IPS DF 19.7 (cell line): ENCODE data around the gene FAXDC2.

ENCODE experiments used
- DNase-seq: peaks from one replicate; pipeline ENCODE4 v3.0.0-alpha.2; 2013; ENCODE audit warnings: low read depth, low spot score

The FAXDC2 gene, protein sequence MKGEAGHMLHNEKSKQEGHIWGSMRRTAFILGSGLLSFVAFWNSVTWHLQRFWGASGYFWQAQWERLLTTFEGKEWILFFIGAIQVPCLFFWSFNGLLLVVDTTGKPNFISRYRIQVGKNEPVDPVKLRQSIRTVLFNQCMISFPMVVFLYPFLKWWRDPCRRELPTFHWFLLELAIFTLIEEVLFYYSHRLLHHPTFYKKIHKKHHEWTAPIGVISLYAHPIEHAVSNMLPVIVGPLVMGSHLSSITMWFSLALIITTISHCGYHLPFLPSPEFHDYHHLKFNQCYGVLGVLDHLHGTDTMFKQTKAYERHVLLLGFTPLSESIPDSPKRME

GRCh38 chr5:154850255-154851062 is at the start of gene FAXDC2:
Gene FAXDC2 (minus strand): TSS chr5:154850603. CDS start chr5:154838178, 12,425 bp downstream.
- peak; percentile 69 for DNase-seq

GRCh38 chr5:154900066-154900465 is 49.7 kb upstream of the FAXDC2 start:
- DNase-seq: no peak

DNA sequence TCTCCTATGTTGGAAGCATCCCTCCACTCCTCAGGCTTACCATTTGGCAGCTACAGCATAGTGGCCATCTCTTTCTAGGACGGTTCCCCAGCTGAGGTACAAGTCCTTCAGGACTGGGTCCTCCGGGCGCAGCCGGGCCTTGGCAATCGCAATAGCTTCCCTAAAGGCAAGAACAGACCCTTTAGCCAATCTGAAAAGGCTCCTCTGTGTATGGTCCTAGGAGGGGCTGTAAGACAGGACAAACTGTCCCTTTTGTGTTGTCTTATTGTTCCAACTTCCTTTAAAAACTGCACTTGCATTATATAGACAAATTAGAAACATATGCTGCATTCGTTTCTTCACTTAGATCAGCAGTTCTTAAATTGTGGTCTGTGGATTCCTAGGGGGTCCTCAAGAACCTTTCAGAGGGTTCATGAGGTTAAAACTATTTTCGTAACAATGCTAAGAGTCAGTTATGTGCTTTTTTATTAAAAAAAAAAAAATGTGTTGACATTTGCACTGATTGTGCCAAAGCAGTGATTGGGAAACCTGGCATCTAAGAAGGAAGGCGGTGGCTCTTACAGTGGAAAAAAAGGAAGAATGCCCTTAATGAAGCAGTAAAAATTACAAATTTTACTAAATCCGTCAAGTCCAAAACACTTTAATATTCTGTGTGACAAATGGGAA is 48.9 kb upstream of the FAXDC2 start:
- DNase-seq: no peak

- no peak for DNase-seq
These were observed 47.8 kb upstream of the FAXDC2 start for GRCh38 chr5:154898210-154898609.

- DNase-seq: no peak
These were observed 46.3 kb upstream of the FAXDC2 start for GRCh38 chr5:154896562-154897165.

GRCh38 chr5:154895606-154896561 is 45.5 kb upstream of the FAXDC2 start:
- no peak for DNase-seq

- no peak for DNase-seq
These were observed 43.0 kb upstream of the FAXDC2 start for GRCh38 chr5:154893381-154893780.

- DNase-seq: no peak
These were observed 42.0 kb upstream of the FAXDC2 start for GRCh38 chr5:154892369-154892771.

DNA sequence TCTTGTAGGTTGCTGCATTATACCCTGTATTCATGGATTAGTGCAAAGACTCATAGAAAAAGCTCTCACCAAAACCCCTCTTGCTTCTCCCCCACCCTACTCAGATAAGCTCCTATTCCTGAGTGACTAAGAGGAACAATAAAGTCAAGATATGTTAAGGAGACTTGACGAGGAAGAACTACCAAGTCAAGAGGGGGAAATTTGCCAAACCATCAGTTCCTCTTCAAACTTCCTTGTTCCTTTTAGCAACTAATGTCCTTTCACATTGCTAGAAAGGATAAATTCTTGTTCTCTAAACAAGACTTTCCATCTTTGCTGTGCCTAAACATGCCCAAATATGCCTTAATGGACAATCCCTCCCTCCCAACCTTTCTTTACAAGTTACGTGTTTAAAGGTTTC is 35.0 kb upstream of the FAXDC2 start:
- DNase-seq: no peak

DNA sequence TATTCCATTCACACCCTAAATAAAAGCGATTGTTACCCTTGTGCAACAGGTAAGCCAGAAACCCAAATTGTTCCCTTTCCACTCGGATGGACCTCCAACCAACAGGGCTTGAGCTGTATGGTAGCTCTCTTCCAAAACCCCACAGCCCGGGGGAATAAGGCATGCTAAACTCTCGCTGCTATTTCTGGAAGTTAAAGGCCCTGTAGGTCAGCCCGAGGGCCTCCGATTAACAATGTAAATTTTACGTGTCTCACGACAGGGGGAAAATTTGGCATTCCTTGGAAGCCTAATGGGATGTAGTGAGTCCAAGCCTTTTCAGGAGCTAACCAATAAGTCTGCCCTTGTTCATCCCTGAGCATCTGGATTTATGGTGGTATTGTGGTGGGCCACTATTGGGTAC is 34.0 kb upstream of the FAXDC2 start:
- no peak for DNase-seq

GRCh38 chr5:154881986-154882385 is 31.6 kb upstream of the FAXDC2 start:
- no peak for DNase-seq

GRCh38 chr5:154878642-154879335 is 28.4 kb upstream of the FAXDC2 start:
- no peak for DNase-seq

GRCh38 chr5:154873791-154874331 is 23.5 kb upstream of the FAXDC2 start:
- DNase-seq: no peak

- no peak for DNase-seq
These were observed 21.3 kb upstream of the FAXDC2 start for GRCh38 chr5:154871734-154872133.

- no peak for DNase-seq
These were observed 18.3 kb upstream of the FAXDC2 start for GRCh38 chr5:154868702-154869101.

DNA sequence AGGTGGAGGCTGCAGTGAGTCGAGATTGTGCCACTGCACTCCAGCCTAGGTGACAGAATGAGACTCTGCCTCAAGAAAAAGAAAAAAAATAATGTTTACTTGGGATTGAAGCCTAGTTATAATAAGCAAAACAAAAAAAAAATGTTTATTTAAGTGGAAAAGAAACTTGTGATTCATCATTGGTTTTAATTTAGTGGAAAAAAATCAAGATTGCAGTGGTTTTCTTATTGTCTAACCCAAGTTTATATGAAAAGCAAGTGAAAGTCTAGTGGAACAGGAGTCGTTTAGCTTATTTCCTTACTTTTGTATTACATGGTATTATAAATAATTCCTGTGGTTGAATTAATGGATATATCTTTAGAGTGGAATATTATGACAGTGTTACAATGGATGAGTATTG is 16.4 kb upstream of the FAXDC2 start:
- DNase-seq: no peak

- no peak for DNase-seq
These were observed 15.2 kb upstream of the FAXDC2 start for GRCh38 chr5:154865466-154866184.

GRCh38 chr5:154863291-154864080 is 13.1 kb upstream of the FAXDC2 start:
- DNase-seq: no peak
